GM12864 (cell line): Measurements from ENCODE around the gene CYFIP1.

Experiments
- DNase-seq: peaks from one replicate; pipeline ENCODE4 v3.0.0-alpha.2; 2011; ENCODE audit warnings: low read depth
- H3K4me3 ChIP-seq: 2 replicates; pipeline ENCODE4 v1.5.1; 2011; ENCODE audit warnings: mild to moderate bottlenecking, low read depth, low read length, control low read depth
- CTCF ChIP-seq: IDR thresholded peaks from 2 replicates; pipeline ENCODE4 v1.5.1; 2011; ENCODE audit warnings: low read depth, mild to moderate bottlenecking, moderate library complexity, low read length, control low read depth, inconsistent platforms; ENCODE audit errors: missing control alignments

The CYFIP1 gene

GRCh38 chr15:22883196-22883595 is 97.0 kb downstream of the CYFIP1 start:
- no peak for TF ChIP-seq CTCF
- no peak for DNase-seq
- H3K4me3 ChIP-seq = no peak overlapping the region

- TF ChIP-seq CTCF = no peak
- H3K4me3 ChIP-seq = no peak overlapping the region
Measured at GRCh38 chr15:22881739-22882440, 98.3 kb downstream of the CYFIP1 start.

GRCh38 chr15:22880981-22881738 is 99.0 kb downstream of the CYFIP1 start:
- no peak for TF ChIP-seq CTCF
- no peak for DNase-seq
- H3K4me3 ChIP-seq = no peak overlapping the region

More at GRCh38 chr15:22881739-22882440, 98.3 kb downstream of the CYFIP1 start:
- no peak for DNase-seq

GRCh38 chr15:22880068-22880980 is 99.8 kb downstream of the CYFIP1 start:
- no peak for TF ChIP-seq CTCF
- no peak overlapping the region for H3K4me3 ChIP-seq
- no peak for DNase-seq

GRCh38 chr15:22878103-22878502 is 102.1 kb downstream of the CYFIP1 start:
- TF ChIP-seq CTCF = no peak
- DNase-seq = no peak
- H3K4me3 ChIP-seq = no peak overlapping the region

- DNase-seq = no peak
- no peak overlapping the region for H3K4me3 ChIP-seq
- TF ChIP-seq CTCF = no peak
Measured at GRCh38 chr15:22877607-22878006, 102.6 kb downstream of the CYFIP1 start.
